Measurements from ENCODE around the gene WDFY2. TPM values are rescaled to one million over a fixed set of nuclear protein-coding genes. Genes with fewer than 3 reads are reported as not detected.

Gene WDFY2
- total and polyA plus RNA-seq, 10 of the 15 experiments (the other 5 are each of a cell fraction or from before 2014, with no cell fraction given): 2.1 to 13.0 (median 8.1) TPM

DNA sequence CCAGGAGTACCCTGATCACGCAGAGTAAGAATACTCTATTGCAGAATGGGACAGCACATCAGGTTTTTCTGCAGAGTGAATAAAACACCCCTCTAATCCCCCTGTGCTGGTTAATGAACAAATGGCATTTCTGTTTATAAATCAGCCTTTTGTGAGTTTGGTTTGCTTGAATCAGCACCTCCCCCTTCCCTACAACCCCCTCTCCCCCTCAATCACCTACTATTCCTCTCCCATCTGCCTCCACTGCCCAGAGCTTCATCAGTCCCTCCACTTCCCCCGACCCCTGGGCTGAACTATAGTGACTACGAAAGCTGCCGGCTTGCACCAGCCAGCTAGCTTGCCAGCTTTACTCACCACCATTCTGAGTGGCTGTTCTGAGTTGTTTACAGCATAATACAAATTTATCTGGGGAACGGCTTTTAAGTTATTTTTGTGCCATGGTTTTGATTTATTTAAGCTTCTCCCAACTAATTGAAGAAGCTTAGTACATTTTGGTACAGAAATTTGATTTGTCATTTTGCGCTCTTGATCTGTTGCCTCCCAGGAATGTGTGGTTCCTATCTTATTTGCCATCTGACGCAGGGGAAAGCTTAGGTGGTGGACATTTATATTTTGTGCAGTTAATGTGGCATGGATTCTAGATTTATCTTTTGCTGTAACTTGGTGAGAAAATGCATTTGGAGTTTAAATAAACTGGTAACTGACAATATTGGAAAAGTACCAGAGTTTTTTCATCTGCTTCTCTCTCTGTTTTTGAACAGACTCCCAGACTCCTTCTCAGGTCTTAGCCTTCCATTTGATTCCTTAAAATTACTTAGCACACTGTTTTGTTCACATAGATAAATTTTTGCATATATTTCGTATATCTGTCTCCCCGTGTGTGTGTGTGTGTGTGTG is 41.7 kb upstream of the WDFY2 start:
- H3K9me3 ChIP-seq (replicated peaks; ENCODE audit: control insufficient read depth, insufficient read depth, low read length): no peaks in the 10 kb centered on the region
- FAIRE-seq (no peak), ATAC-seq (0 out of 3 replicates have a peak, but pooled peaks have one; percentile 30), DNase-seq (ENCODE audit: low read depth, low spot score) (no peak)
- H3K4me3 ChIP-seq: no peak overlapping the region
- intact Hi-C loops (cut with micrococcal nuclease; ENCODE audit: unreplicated experiment) (no loop called here), in situ Hi-C loops (cut with MboI) (no loop called here)
- RAD21 ChIA-PET (ENCODE audit: unreplicated experiment): no interaction called here
- no peaks in the 10 kb centered on the region for H3K27me3 ChIP-seq (replicated peaks in 1 of 2; ENCODE audit: control insufficient read depth in 2 of 2, insufficient read depth in 2 of 2, low read length in 1 of 2)
- H3K9ac ChIP-seq (ENCODE audit: control insufficient read depth, insufficient read depth, low read length): no peak overlapping the region
- POLR2A ChIA-PET: interaction anchor here (0.7 to 1.6 kb wide), 2 partner anchors 10 to 42 kb away, joined by 5 read pairs; no protein-coding TSS in a partner anchor
- no peaks in the 10 kb centered on the region for H3K79me2 ChIP-seq (ENCODE audit: control insufficient read depth, insufficient read depth, low read length)
- SMC1A ChIA-PET (ENCODE audit: uncharacterized antibody, unreplicated experiment): interaction anchor here (0.6 to 1.4 kb wide), 2 partner anchors 9 to 87 kb away, joined by 4 to 5 read pairs; no protein-coding TSS in a partner anchor
- H2AFZ ChIP-seq (ENCODE audit: control insufficient read depth, low read depth, low read length): no peak overlapping the region
- H3K27ac ChIP-seq (ENCODE audit: control insufficient read depth, insufficient read depth): no peak overlapping the region
- H3K4me2 ChIP-seq (ENCODE audit: control insufficient read depth, insufficient read depth): no peak overlapping the region
- BruUV-seq (replicated peaks): no TSS peak
- 56% methylated on average over 9 of the region's 9 CpGs for WGBS (ENCODE audit: insufficient coverage, insufficient replicate concordance, low lambda C conversion rate, missing lambda C conversion rate)
- CTCF ChIA-PET: no interaction called here
- no peaks in the 10 kb centered on the region for H3K4me1 ChIP-seq (ENCODE audit: control insufficient read depth, insufficient read depth, low read length)
- no peaks in the 10 kb centered on the region for H4K20me1 ChIP-seq (ENCODE audit: control insufficient read depth, insufficient read depth)
- no peaks in the 10 kb centered on the region for H3K36me3 ChIP-seq (ENCODE audit: control insufficient read depth in 2 of 2, insufficient read depth in 2 of 2, low read length in 1 of 2)
- TF ChIP-seq, protein P1, sequence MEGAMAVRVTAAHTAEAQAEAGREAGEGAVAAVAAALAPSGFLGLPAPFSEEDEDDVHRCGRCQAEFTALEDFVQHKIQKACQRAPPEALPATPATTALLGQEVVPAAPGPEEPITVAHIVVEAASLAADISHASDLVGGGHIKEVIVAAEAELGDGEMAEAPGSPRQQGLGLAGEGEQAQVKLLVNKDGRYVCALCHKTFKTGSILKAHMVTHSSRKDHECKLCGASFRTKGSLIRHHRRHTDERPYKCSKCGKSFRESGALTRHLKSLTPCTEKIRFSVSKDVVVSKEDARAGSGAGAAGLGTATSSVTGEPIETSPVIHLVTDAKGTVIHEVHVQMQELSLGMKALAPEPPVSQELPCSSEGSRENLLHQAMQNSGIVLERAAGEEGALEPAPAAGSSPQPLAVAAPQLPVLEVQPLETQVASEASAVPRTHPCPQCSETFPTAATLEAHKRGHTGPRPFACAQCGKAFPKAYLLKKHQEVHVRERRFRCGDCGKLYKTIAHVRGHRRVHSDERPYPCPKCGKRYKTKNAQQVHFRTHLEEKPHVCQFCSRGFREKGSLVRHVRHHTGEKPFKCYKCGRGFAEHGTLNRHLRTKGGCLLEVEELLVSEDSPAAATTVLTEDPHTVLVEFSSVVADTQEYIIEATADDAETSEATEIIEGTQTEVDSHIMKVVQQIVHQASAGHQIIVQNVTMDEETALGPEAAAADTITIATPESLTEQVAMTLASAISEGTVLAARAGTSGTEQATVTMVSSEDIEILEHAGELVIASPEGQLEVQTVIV (IDR thresholded peaks at IDR 0.05; ENCODE audit: borderline replicate concordance, partially characterized antibody): no peak
- TF ChIP-seq, protein P2, sequence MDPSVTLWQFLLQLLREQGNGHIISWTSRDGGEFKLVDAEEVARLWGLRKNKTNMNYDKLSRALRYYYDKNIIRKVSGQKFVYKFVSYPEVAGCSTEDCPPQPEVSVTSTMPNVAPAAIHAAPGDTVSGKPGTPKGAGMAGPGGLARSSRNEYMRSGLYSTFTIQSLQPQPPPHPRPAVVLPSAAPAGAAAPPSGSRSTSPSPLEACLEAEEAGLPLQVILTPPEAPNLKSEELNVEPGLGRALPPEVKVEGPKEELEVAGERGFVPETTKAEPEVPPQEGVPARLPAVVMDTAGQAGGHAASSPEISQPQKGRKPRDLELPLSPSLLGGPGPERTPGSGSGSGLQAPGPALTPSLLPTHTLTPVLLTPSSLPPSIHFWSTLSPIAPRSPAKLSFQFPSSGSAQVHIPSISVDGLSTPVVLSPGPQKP (IDR thresholded peaks at IDR 0.05; ENCODE audit: low read depth, low read length): no peak
- no peak for TF ChIP-seq NBN (IDR thresholded peaks at IDR 0.05)
- TF ChIP-seq, protein P3, sequence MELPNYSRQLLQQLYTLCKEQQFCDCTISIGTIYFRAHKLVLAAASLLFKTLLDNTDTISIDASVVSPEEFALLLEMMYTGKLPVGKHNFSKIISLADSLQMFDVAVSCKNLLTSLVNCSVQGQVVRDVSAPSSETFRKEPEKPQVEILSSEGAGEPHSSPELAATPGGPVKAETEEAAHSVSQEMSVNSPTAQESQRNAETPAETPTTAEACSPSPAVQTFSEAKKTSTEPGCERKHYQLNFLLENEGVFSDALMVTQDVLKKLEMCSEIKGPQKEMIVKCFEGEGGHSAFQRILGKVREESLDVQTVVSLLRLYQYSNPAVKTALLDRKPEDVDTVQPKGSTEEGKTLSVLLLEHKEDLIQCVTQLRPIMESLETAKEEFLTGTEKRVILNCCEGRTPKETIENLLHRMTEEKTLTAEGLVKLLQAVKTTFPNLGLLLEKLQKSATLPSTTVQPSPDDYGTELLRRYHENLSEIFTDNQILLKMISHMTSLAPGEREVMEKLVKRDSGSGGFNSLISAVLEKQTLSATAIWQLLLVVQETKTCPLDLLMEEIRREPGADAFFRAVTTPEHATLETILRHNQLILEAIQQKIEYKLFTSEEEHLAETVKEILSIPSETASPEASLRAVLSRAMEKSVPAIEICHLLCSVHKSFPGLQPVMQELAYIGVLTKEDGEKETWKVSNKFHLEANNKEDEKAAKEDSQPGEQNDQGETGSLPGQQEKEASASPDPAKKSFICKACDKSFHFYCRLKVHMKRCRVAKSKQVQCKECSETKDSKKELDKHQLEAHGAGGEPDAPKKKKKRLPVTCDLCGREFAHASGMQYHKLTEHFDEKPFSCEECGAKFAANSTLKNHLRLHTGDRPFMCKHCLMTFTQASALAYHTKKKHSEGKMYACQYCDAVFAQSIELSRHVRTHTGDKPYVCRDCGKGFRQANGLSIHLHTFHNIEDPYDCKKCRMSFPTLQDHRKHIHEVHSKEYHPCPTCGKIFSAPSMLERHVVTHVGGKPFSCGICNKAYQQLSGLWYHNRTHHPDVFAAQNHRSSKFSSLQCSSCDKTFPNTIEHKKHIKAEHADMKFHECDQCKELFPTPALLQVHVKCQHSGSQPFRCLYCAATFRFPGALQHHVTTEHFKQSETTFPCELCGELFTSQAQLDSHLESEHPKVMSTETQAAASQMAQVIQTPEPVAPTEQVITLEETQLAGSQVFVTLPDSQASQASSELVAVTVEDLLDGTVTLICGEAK (IDR thresholded peaks at IDR 0.05; ENCODE audit: borderline replicate concordance): no peak
- no peak for TF ChIP-seq HDGF (IDR thresholded peaks at IDR 0.05)
- no peak for TF ChIP-seq CHD4 (IDR thresholded peaks at IDR 0.05)
- TF ChIP-seq, protein P4, sequence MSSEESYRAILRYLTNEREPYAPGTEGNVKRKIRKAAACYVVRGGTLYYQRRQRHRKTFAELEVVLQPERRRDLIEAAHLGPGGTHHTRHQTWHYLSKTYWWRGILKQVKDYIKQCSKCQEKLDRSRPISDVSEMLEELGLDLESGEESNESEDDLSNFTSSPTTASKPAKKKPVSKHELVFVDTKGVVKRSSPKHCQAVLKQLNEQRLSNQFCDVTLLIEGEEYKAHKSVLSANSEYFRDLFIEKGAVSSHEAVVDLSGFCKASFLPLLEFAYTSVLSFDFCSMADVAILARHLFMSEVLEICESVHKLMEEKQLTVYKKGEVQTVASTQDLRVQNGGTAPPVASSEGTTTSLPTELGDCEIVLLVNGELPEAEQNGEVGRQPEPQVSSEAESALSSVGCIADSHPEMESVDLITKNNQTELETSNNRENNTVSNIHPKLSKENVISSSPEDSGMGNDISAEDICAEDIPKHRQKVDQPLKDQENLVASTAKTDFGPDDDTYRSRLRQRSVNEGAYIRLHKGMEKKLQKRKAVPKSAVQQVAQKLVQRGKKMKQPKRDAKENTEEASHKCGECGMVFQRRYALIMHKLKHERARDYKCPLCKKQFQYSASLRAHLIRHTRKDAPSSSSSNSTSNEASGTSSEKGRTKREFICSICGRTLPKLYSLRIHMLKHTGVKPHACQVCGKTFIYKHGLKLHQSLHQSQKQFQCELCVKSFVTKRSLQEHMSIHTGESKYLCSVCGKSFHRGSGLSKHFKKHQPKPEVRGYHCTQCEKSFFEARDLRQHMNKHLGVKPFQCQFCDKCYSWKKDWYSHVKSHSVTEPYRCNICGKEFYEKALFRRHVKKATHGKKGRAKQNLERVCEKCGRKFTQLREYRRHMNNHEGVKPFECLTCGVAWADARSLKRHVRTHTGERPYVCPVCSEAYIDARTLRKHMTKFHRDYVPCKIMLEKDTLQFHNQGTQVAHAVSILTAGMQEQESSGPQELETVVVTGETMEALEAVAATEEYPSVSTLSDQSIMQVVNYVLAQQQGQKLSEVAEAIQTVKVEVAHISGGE (CRISPR knock-in tag; IDR thresholded peaks at IDR 0.05): no peak
- no peak for TF ChIP-seq MTA3 (IDR thresholded peaks at IDR 0.05; ENCODE audit: borderline replicate concordance, low read length)
- TF ChIP-seq, protein P5, sequence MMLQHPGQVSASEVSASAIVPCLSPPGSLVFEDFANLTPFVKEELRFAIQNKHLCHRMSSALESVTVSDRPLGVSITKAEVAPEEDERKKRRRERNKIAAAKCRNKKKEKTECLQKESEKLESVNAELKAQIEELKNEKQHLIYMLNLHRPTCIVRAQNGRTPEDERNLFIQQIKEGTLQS (IDR thresholded peaks at IDR 0.05; ENCODE audit: borderline replicate concordance, extremely low read depth, low read depth, low read length): no peak

Measured in GM12878 (cell line).